Mesendoderm (in vitro differentiated cells): ENCODE measurements around the gene WNK4. TPM values are rescaled to one million over a fixed set of nuclear protein-coding genes. Genes with fewer than 3 reads are reported as not detected.

ENCODE experiments used
- DNase-seq: peaks from one replicate; pipeline ENCODE4 v3.0.0; 2013
- H2AK5ac ChIP-seq: 2 replicates; pipeline ENCODE4 v1.6.1; 2013; ENCODE audit warnings: low read length, inconsistent platforms
- H2BK120ac ChIP-seq: 2 replicates; pipeline ENCODE4 v1.6.1; 2013; ENCODE audit warnings: low read depth, mild to moderate bottlenecking, low read length, moderate library complexity, mixed read lengths
- H2BK15ac ChIP-seq: replicated peaks from 2 replicates; pipeline ENCODE4 v1.6.1; 2013; ENCODE audit warnings: low read depth, mild to moderate bottlenecking, moderate library complexity
- H2BK5ac ChIP-seq: 2 replicates; pipeline ENCODE4 v1.6.1; 2013; ENCODE audit warnings: low read length, inconsistent platforms
- H3K18ac ChIP-seq: 2 replicates; pipeline ENCODE4 v1.6.1; 2013; ENCODE audit warnings: mild to moderate bottlenecking, low read length, mixed read lengths
- H3K23ac ChIP-seq: one replicate; pipeline ENCODE4 v1.6.1; 2013; ENCODE audit warnings: low read length
- H3K27ac ChIP-seq: 2 replicates; pipeline ENCODE4 v1.5.1; 2013; ENCODE audit warnings: low read depth, mild to moderate bottlenecking, inconsistent platforms, low read length, moderate library complexity
- H3K27me3 ChIP-seq: 2 replicates; pipeline ENCODE4 v1.6.1; 2013; ENCODE audit warnings: low read length, control low read depth, mild to moderate bottlenecking, inconsistent platforms; ENCODE audit not compliant: insufficient read depth, poor library complexity
- H3K36me3 ChIP-seq: 2 replicates; pipeline ENCODE4 v1.6.1; 2013; ENCODE audit warnings: low read length, inconsistent platforms; ENCODE audit not compliant: control insufficient read depth, insufficient read depth
- H3K4ac ChIP-seq: one replicate; pipeline ENCODE4 v1.6.1; 2013; ENCODE audit warnings: low read depth, mild to moderate bottlenecking, low read length, moderate library complexity
- H3K4me1 ChIP-seq: 2 replicates; pipeline ENCODE4 v1.6.1; 2013; ENCODE audit warnings: low read depth, low read length, inconsistent platforms; ENCODE audit not compliant: control insufficient read depth
- H3K4me2 ChIP-seq: 2 replicates; pipeline ENCODE4 v1.6.1; 2013; ENCODE audit warnings: low read length
- H3K4me3 ChIP-seq: 2 replicates; pipeline ENCODE4 v1.5.1; 2013; ENCODE audit warnings: mild to moderate bottlenecking, low read length
- H3K56ac ChIP-seq: one replicate; pipeline ENCODE4 v1.6.1; 2013; ENCODE audit warnings: low read length
- H3K79me1 ChIP-seq: 2 replicates; pipeline ENCODE4 v1.6.1; 2013; ENCODE audit warnings: low read length, inconsistent platforms
- H3K79me2 ChIP-seq: 2 replicates; pipeline ENCODE4 v1.6.1; 2013; ENCODE audit warnings: mild to moderate bottlenecking, low read length; ENCODE audit not compliant: control insufficient read depth, insufficient read depth
- H3K9ac ChIP-seq: 2 replicates; pipeline ENCODE4 v1.6.1; 2013; ENCODE audit warnings: low read length, inconsistent platforms
- H4K5ac ChIP-seq: one replicate; pipeline ENCODE4 v1.6.1; 2013; ENCODE audit warnings: low read length
- H4K8ac ChIP-seq: one replicate; pipeline ENCODE4 v1.6.1; 2013; ENCODE audit warnings: low read depth, mild to moderate bottlenecking, control low read depth, low read length, moderate library complexity
- WGBS: extraction: QIAGEN DNeasy Blood & Tissue Kit; methylation state at CpG from one replicate; pipeline ENCODE4 v1.1.7; 2013; ENCODE audit warnings: low lambda C conversion rate, missing lambda C conversion rate; ENCODE audit not compliant: insufficient coverage; ENCODE audit errors: extremely low coverage; 5-methylcytosine and 5-hydroxymethylcytosine counted together
- small RNA-seq: library from polyadenylated mRNA; stranded (forward); fragments of <200 nt; extraction: miRNeasy Mini kit (QIAGEN cat#:217004); gene quantifications from one replicate; pipeline ENCODE3, GENCODE V24; 2013; ENCODE audit not compliant: insufficient read depth

The WNK4 gene

DNA sequence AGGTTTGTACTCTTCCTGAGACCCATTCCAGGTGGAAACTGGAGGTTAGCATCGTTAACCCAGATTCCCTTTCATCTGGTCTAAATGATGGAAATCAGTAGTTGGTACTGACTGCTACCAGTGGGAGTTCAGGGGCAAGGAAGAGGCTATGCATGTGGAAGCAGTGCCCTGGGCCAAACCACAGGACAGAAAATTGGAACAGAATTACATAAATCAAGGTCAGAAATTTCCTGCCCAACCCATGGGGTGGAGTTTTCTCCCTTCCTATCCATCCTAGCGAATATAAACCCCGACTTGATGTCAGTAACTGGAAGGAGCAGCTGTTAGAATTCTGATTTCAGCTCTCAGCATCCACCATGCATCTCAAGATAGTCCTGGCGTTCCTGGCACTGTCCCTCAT, 63.9 kb downstream of the WNK4 start, which contains the start of gene AOC2:
TSS of gene AOC2 (plus strand) at position 310 of the 400 bp plus-strand sequence. CDS start at position 357, 47 bp downstream.
- H3K18ac ChIP-seq = no peak within 1 kb of the TSS
- no peak within 1 kb of the TSS for H4K8ac ChIP-seq
- no peak within 1 kb of the TSS for H2BK120ac ChIP-seq
- H2AK5ac ChIP-seq = no peak within 1 kb of the TSS
- no peak within 1 kb of the TSS for H3K4ac ChIP-seq
- no peak for DNase-seq
- WGBS = no CpG with 5 or more reads among the region's 4 CpGs
- H3K79me2 ChIP-seq = no peaks in the 10 kb centered on the region
- no peaks in the 10 kb centered on the region for H3K27me3 ChIP-seq
- H3K27ac ChIP-seq = no peak within 1 kb of the TSS
- H3K4me3 ChIP-seq = no peak within 1 kb of the TSS
- H2BK15ac ChIP-seq = no peak within 1 kb of the TSS
- H4K5ac ChIP-seq = no peak within 1 kb of the TSS
- H3K4me2 ChIP-seq = no peak within 1 kb of the TSS
- H3K23ac ChIP-seq = no peak within 1 kb of the TSS
- H2BK5ac ChIP-seq = no peak within 1 kb of the TSS
- H3K4me1 ChIP-seq = no peaks in the 10 kb centered on the region
- peaks cover 2% of the 10 kb centered on the region for H3K79me1 ChIP-seq
- H3K9ac ChIP-seq = no peak within 1 kb of the TSS
- H3K56ac ChIP-seq = no peak within 1 kb of the TSS
- H3K36me3 ChIP-seq = peaks cover 22% of the 10 kb centered on the region

DNA sequence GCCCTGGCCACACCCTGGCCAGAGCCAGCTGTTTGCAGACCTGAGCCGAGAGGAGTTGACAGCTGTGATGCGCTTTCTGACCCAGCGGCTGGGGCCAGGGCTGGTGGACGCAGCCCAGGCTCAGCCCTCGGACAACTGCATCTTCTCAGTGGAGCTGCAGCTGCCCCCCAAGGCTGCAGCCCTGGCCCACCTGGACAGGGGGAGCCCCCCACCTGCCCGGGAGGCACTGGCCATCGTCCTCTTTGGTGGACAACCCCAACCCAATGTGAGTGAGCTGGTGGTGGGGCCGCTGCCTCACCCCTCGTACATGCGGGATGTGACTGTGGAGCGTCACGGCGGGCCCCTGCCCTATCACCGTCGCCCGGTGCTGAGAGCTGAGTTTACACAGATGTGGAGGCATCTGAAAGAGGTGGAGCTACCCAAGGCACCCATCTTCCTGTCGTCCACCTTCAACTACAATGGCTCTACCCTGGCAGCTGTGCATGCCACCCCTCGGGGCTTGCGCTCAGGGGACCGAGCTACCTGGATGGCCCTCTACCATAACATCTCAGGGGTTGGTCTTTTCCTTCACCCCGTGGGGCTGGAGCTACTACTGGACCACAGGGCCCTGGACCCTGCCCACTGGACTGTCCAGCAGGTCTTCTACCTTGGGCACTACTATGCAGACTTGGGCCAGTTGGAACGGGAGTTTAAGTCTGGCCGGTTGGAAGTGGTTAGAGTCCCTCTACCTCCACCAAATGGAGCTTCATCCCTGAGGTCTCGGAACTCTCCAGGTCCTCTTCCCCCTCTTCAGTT, 64.5 kb downstream of the WNK4 start:
- H3K23ac ChIP-seq = no peak overlapping the region
- no CpG with 5 or more reads among the region's 24 CpGs for WGBS
- H4K5ac ChIP-seq = no peak overlapping the region
- no peak overlapping the region for H3K56ac ChIP-seq
- H3K9ac ChIP-seq = no peak overlapping the region
- H3K4ac ChIP-seq = no peak overlapping the region
- peaks cover 21% of the 10 kb centered on the region for H3K36me3 ChIP-seq
- no peaks in the 10 kb centered on the region for H3K4me1 ChIP-seq
- H3K18ac ChIP-seq = no peak overlapping the region
- no peak overlapping the region for H4K8ac ChIP-seq
- no peak overlapping the region for H2BK120ac ChIP-seq
- no peak overlapping the region for H3K4me3 ChIP-seq
- no peak overlapping the region for H2BK5ac ChIP-seq
- no peak overlapping the region for H2AK5ac ChIP-seq
- no peak for DNase-seq
- H2BK15ac ChIP-seq = no peak overlapping the region
- H3K79me2 ChIP-seq = no peaks in the 10 kb centered on the region
- H3K27me3 ChIP-seq = no peaks in the 10 kb centered on the region
- no peak overlapping the region for H3K4me2 ChIP-seq
- peaks cover 2% of the 10 kb centered on the region for H3K79me1 ChIP-seq
- H3K27ac ChIP-seq = no peak overlapping the region

DNA sequence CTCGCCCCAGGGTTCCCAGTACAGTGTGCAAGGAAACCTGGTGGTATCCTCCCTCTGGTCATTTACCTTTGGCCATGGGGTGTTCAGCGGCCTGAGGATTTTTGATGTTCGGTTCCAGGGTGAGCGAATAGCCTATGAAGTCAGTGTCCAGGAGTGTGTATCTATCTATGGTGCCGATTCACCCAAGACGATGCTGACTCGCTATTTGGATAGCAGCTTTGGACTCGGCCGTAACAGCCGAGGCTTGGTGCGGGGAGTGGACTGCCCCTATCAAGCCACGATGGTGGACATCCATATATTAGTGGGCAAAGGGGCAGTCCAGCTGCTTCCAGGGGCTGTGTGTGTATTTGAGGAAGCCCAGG, 65.1 kb downstream of the WNK4 start:
- no peak overlapping the region for H3K56ac ChIP-seq
- no peak overlapping the region for H2AK5ac ChIP-seq
- no peak for DNase-seq
- H3K79me1 ChIP-seq = peaks cover 2% of the 10 kb centered on the region
- H3K4me3 ChIP-seq = no peak overlapping the region
- H3K36me3 ChIP-seq = peaks cover 21% of the 10 kb centered on the region
- no peak overlapping the region for H2BK120ac ChIP-seq
- WGBS = no CpG with 5 or more reads among the region's 12 CpGs
- H3K4me1 ChIP-seq = no peaks in the 10 kb centered on the region
- H3K4ac ChIP-seq = no peak overlapping the region
- H3K9ac ChIP-seq = no peak overlapping the region
- H3K27me3 ChIP-seq = no peaks in the 10 kb centered on the region
- H3K23ac ChIP-seq = no peak overlapping the region
- no peak overlapping the region for H3K27ac ChIP-seq
- H3K79me2 ChIP-seq = no peaks in the 10 kb centered on the region
- no peak overlapping the region for H2BK5ac ChIP-seq
- H4K8ac ChIP-seq = no peak overlapping the region
- no peak overlapping the region for H4K5ac ChIP-seq
- H2BK15ac ChIP-seq = no peak overlapping the region
- no peak overlapping the region for H3K18ac ChIP-seq
- H3K4me2 ChIP-seq = no peak overlapping the region

DNA sequence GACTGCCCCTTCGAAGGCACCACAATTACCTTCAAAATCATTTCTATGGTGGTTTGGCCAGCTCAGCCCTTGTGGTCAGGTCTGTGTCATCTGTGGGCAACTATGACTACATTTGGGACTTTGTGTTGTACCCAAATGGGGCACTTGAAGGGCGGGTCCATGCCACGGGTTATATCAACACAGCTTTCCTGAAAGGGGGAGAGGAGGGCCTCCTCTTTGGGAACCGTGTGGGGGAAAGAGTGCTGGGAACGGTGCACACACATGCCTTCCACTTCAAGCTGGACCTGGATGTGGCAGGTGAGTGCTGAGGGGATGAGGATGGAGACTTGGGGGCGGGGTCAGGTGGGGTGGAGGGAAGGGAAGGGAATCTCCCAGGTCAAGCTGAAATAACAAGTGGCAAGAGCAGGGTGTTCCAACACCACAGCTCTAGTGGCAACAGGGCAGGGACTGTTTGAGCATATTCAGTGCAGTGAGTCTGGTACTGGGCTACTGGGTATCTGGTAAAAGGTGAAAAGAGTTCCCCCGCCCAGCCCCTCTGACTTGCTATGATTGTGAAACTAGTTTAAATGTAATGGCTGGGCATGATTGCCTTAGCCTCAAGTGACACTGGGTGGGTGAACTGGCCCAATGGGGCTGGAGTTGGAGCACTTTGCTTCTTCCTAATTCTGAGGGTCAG, 65.6 kb downstream of the WNK4 start:
- Histone ChIP-seq H3K27me3 (no peaks in the 10 kb centered on the region), H3K4me2 (no peak overlapping the region), H3K4ac (no peak overlapping the region), H3K36me3 (peaks cover 21% of the 10 kb centered on the region), H3K4me3 (no peak overlapping the region), H4K5ac (no peak overlapping the region), H2AK5ac (no peak overlapping the region), H3K27ac (no peak overlapping the region), H3K9ac (no peak overlapping the region), H3K18ac (no peak overlapping the region), H2BK120ac (no peak overlapping the region), H3K79me1 (peaks cover 2% of the 10 kb centered on the region), H3K56ac (no peak overlapping the region), H4K8ac (no peak overlapping the region), H3K79me2 (no peaks in the 10 kb centered on the region), H3K23ac (no peak overlapping the region), H2BK15ac (no peak overlapping the region), H2BK5ac (no peak overlapping the region), H3K4me1 (no peaks in the 10 kb centered on the region)
- DNase-seq = no peak
- no CpG with 5 or more reads among the region's 7 CpGs for WGBS

Small RNA genes lying within 50 kb of the gene (small RNA-seq; reads per million reads assigned to genes)
- not detected for gene HMGN2P15
- 0.90 reads per million for gene MIR6781
